GM19240 (cell line): ENCODE measurements around the gene TDRD7.

Experiments
- DNase-seq: peaks from one replicate; pipeline ENCODE4 v3.0.0; 2011; ENCODE audit warnings: low spot score; ENCODE audit not compliant: insufficient read length

Gene TDRD7

GRCh38 chr9:97387936-97388684, 23.8 kb upstream of the TDRD7 start:
- DNase-seq = no peak

DNA sequence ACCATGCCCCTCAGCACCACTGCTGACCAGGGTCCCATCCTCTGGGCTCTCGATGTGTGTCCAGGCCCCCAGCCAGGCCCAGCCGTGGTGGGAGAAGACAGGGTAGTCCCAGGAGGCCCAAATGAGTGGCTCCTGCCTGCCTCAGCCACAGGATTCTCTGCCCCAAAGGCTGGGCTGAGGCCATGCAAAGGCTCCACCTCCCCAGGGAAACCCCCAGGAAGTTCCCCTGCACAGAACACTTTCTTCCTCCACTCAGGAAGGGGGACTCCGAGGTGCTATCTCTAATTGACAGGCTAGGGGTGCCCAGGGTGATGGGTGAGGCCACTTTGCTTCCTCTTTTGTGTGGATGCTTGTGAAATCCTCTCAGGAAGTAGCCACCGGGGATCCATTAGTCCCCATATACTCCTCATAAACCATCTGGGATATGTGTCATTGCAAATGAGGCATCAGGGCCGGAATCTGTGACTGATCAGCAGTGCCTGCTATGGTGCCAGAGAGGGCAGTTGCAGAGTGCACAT, 23.1 kb upstream of the TDRD7 start:
- peak; percentile 63 for DNase-seq

DNA sequence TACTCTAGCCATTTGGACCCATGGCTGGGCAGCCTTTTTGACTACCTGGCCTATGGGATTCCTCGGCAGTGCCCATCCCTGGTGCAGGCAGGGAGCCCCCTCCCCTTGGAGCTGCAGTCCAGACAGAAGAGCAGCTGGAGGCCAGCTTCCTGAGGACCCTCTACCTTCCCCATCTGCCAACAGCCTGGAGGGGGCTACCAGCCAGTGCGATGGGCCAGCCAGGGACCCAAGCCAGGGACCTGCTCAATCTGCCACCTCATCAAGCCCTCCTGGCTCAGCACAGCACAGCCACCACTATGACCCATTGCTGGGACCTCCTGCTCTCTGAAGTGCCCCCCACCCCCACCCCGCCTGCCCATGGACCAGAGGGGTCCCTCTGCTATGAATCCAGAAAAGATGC, 22.6 kb upstream of the TDRD7 start:
- DNase-seq = no peak

DNA sequence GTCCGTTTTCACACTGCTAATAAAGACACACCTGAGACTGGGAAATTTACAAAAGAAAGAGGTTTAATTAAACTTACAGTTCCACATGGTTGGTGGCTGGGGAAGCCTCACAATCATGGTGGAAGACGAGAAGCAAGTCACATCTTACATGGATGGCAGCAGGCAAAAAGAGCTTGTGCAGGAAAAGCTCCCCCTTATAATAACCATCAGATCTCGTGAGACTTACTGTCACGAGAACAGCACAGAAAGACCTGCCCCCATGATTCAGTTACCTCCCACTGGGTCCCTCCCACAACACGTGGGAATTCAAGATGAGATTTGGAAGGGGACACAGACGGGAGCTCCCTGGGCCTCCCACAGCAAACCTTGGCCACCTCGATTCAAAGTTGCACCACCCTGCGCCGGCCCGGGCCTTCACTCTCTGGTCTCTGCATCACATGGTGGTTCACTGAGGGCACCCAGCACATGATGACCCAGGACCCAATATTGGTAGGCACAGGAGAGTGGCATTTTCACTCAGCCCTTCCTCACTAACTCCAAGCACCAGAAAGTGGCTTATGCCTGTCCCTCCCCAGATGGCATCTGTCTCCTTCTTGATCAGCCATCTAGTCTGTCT, 21.0 kb upstream of the TDRD7 start:
- no peak for DNase-seq

- DNase-seq = no peak
Observed at GRCh38 chr9:97394881-97395280, 17.0 kb upstream of the TDRD7 start.

DNA sequence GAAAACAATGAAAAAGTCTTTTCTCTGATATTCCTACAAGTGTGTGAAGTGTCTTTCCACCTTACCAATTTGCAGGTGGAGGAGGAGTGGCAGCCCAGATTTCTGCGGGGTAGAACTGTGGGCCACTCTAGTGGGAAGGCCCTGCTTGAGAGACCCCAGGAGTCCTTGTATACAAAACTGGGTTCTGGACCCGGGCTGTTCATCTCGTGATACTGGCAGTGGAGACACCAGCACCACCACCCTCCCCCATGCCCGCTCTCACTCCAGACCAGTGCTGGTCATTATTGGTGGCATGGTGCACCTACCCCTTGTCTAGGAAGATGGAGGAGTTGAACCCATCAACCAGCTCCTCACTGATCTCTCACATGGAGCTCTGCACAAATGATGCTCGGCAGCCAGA, 16.2 kb upstream of the TDRD7 start:
- no peak for DNase-seq

DNA sequence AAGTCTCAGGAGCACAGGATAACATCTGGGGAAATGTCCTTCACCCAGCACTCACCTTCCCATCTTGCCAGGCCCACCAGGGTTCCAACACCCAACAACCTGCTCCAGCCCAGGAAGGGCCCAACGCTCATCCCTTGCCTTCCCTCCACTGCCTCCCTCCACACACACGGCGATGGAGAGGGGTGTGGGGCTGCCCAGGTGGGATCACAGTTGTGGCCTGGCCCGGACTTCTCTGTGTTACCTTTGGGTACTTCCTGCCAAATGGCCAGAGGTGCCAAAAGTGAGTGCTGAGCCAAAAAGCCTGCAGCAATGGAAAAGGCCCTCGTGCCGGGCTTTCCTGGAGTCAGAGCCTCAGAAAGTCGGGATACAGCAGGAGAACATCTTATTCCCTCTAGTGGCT, 15.6 kb upstream of the TDRD7 start:
- no peak for DNase-seq

GRCh38 chr9:97397220-97397619, 14.7 kb upstream of the TDRD7 start:
- DNase-seq = no peak

GRCh38 chr9:97398999-97399758, 12.7 kb upstream of the TDRD7 start:
- DNase-seq = peak; percentile 44

GRCh38 chr9:97403746-97404316, 8.1 kb upstream of the TDRD7 start:
- no peak for DNase-seq

DNA sequence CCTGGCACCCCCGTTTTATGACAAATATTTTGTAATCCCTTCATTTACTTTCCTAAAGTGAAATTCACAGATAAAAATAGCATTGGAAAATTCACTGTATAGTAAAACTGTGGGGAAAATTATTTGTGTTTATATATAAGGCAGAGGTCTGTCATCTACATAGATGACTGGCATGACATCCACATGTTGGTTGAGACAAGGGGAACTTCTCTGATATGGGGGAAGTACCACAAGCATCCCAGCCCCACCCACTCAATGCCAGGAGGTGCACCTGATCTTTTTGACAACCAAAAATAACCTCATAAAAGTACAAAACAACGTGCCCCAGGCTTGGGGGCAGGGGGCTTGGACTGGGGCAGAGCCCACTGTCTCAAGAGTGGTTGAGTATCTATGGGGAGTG, 6.3 kb upstream of the TDRD7 start:
- DNase-seq = no peak

GRCh38 chr9:97406620-97407177, 5.2 kb upstream of the TDRD7 start:
- DNase-seq = no peak

- DNase-seq = no peak
Observed at GRCh38 chr9:97408562-97408961, 3.3 kb upstream of the TDRD7 start.

GRCh38 chr9:97411440-97411788, 482 bp upstream of the TDRD7 start:
- no peak for DNase-seq

- no peak for DNase-seq
Observed at GRCh38 chr9:97412626-97413385, 910 bp downstream of the TDRD7 start.

GRCh38 chr9:97413462-97413861, 1.6 kb downstream of the TDRD7 start:
- no peak for DNase-seq

DNA sequence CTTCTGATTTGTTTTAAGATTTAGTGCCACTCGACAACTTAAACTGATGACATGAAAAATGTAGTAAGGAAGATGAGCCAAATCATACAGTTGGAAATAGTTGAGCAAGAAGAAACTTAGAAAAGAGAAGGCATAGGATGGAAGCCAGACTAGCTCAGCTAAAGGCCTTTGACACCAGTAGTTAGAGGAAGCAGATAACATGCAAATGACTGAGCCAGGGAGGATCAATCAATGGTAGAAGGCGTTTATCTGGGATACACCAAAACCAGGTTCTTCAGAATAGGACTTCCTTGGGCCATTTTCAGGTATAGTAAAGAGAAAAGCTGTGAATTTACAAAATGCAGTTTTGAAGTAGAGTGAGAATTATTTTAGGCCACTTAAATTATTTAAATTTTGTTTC, 3.2 kb downstream of the TDRD7 start:
- no peak for DNase-seq

GRCh38 chr9:97418880-97419279, 7.0 kb downstream of the TDRD7 start:
- DNase-seq = no peak

DNA sequence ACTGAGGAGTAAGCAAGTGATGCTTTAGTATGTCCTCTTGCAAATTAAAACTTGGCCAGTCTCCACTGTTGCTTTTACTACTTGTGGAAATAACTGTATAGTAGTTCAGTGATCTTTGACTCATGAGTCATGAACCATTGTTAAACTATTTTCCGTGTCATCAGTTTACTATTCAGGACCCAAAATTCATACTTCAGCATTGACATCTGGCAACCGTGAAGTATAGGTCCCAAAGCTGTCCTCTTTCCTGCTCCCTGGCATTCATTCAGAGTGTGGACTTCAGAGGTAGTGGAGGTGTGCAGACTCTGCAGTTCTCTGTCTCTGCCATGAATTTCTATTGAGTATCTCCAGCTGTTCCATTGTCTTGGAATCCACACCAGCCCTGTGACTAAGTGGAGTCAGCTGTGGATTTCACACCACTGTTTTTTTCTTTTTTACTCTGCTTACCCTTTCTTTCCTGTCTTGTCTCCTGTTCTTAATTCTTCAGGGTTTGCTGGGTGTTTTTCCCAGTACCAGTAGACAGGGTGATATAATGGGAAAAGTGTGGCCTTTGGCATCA, 7.5 kb downstream of the TDRD7 start:
- DNase-seq = no peak

GRCh38 chr9:97425336-97425972, 13.6 kb downstream of the TDRD7 start:
- no peak for DNase-seq
